Omental fat pad (tissue), 4 donors: Measurements from ENCODE around the gene PEA15. TPM values are rescaled to one million over a fixed set of nuclear protein-coding genes. Genes with fewer than 3 reads are reported as not detected.

Source experiments
- total RNA-seq, 4 donors: library from RNA; depleted of rRNA; stranded (reverse); fragments of >200 nt; gene quantifications; one replicate each; pipeline ENCODE4 v1.1.0, GENCODE V29; 2016

PEA15 gene
- total RNA-seq, 4 donors from 2014 or later = 89.1 to 214 (median 153) TPM

Other genes starting within 250 kb of the PEA15 start
- gene PIGM, start 173.4 kb upstream of the PEA15 start, total RNA-seq = 1 to 10 TPM; 3.0 to 4.7 (median 4.0) TPM
- gene KCNJ10, start 135.2 kb upstream of the PEA15 start, total RNA-seq = not detected
- gene KCNJ9, start 123.8 kb upstream of the PEA15 start, total RNA-seq = not detected
- 10 to 100 TPM; 17.5 to 20.5 (median 18.6) TPM for gene IGSF8, start 106.8 kb upstream of the PEA15 start, total RNA-seq
- gene ATP1A2, start 89.6 kb upstream of the PEA15 start, total RNA-seq = 10 to 100 TPM; 45.5 to 91.1 (median 76.3) TPM
- 1 to 10 TPM in 1 of 4 donors, under 1 TPM in 1, not detected in 2; 0.47 to 1.6 TPM for gene ATP1A4, start 53.8 kb upstream of the PEA15 start, total RNA-seq
- gene CASQ1, start 14.8 kb upstream of the PEA15 start, total RNA-seq = under 1 TPM in 2 of 4 donors, not detected in 2; 0.48 to 0.69 TPM
- 100 to 1,000 TPM; 101 to 164 (median 134) TPM for gene DCAF8, start 57.2 kb downstream of the PEA15 start, total RNA-seq
- gene PEX19, start 79.7 kb downstream of the PEA15 start, total RNA-seq = 100 to 1,000 TPM in 2 of 4 donors, 10 to 100 TPM in 2; 66.7 to 117 (median 96.9) TPM
- gene COPA, start 137.9 kb downstream of the PEA15 start, total RNA-seq = 100 to 1,000 TPM; 118 to 179 (median 155) TPM
- 10 to 100 TPM; 60.9 to 82.9 (median 69.1) TPM for gene NCSTN, start 138.0 kb downstream of the PEA15 start, total RNA-seq
- gene NHLH1, start 161.7 kb downstream of the PEA15 start, total RNA-seq = under 1 TPM in 1 of 4 donors, not detected in 3; 0.46 TPM
- 1 to 10 TPM in 2 of 4 donors, under 1 TPM in 2; 0.36 to 2.0 (median 1.0) TPM for gene VANGL2, start 195.2 kb downstream of the PEA15 start, total RNA-seq